Measurements from ENCODE around the gene FCN1. TPM values are rescaled to one million over a fixed set of nuclear protein-coding genes. Genes with fewer than 3 reads are reported as not detected.

FCN1 gene
- total RNA-seq, 1 donor from 2014 or later, result not detected

DNA sequence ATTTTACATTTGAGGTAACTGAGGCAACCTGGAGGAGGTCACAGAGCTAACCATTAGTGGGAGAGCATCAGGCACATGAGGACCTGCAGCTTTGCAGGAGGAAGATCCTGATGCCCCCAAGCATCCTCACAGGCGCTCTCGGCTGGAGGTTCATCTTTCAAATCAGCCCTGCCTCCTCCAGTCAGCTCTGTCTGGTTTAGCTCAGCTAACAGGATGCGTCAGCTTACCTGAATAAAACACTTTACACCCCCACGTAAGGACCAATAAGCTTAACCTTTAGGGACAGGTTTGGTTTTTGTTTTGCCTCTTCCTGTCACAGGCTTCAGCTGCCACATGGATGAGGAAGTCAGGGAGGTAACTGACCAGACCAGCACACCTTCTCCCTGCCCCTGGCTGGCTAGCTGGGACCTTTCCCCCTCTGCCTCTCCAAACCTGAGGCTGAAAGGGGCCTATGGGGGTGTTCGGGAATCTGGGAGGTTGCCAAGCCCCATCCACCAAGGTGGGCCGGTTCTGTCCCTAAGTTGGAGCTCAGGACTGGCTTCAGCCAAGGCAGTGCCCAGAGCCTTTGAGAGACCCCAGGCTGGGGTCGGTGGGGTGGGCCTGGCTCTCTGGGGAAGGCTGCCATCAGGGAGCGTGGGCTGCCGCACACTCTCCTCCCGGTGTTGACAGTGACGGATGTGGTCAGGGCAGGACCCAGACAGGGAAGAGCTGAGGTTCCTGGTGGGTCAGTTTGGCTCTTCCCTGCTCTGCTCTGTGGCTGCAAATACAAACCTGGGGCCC, 20.0 kb upstream of the FCN1 start:
- no peak overlapping the region for H3K27ac Mint-ChIP-seq
- H3K27me3 Mint-ChIP-seq, result peaks cover 56% of the 10 kb centered on the region
- H3K4me1 Mint-ChIP-seq (ENCODE audit: unreplicated experiment), result peaks cover 25% of the 10 kb centered on the region
- H3K4me3 Mint-ChIP-seq, result no peak overlapping the region
- DNase-seq (ENCODE audit: extremely low spot score, unreplicated experiment), result no peak
- no peaks in the 10 kb centered on the region for H3K9me3 Mint-ChIP-seq
- H3K36me3 Mint-ChIP-seq, result no peaks in the 10 kb centered on the region
- TF ChIP-seq, protein P1, sequence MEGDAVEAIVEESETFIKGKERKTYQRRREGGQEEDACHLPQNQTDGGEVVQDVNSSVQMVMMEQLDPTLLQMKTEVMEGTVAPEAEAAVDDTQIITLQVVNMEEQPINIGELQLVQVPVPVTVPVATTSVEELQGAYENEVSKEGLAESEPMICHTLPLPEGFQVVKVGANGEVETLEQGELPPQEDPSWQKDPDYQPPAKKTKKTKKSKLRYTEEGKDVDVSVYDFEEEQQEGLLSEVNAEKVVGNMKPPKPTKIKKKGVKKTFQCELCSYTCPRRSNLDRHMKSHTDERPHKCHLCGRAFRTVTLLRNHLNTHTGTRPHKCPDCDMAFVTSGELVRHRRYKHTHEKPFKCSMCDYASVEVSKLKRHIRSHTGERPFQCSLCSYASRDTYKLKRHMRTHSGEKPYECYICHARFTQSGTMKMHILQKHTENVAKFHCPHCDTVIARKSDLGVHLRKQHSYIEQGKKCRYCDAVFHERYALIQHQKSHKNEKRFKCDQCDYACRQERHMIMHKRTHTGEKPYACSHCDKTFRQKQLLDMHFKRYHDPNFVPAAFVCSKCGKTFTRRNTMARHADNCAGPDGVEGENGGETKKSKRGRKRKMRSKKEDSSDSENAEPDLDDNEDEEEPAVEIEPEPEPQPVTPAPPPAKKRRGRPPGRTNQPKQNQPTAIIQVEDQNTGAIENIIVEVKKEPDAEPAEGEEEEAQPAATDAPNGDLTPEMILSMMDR (conservative IDR thresholded peaks at IDR 0.05), result no peak

DNA sequence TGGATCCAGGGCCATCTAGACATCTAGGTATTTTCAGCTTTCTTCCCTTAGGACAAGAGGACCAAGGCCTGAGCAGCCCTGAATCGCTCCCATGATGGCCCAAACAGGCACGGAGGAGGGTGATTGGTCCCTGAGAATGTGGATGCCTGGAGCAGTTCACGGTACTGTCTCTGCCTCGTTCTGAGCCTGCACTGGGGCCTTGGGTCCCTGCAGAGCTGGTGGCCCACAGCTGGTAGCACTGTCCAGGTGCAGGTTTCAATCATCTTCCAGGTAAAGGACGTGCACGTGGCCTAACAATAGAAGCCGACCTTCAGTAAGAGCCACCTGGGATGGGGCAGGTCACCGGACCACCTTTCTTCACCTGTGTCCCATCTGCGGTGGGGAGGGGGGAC, 19.4 kb upstream of the FCN1 start:
- H3K36me3 Mint-ChIP-seq, result no peaks in the 10 kb centered on the region
- H3K4me3 Mint-ChIP-seq, result no peak overlapping the region
- H3K9me3 Mint-ChIP-seq, result no peaks in the 10 kb centered on the region
- DNase-seq (ENCODE audit: extremely low spot score, unreplicated experiment), result no peak
- H3K27me3 Mint-ChIP-seq, result peaks cover 53% of the 10 kb centered on the region
- H3K4me1 Mint-ChIP-seq (ENCODE audit: unreplicated experiment), result peaks cover 19% of the 10 kb centered on the region
- no peak overlapping the region for H3K27ac Mint-ChIP-seq
- TF ChIP-seq, protein P1 (conservative IDR thresholded peaks at IDR 0.05), result no peak

DNA sequence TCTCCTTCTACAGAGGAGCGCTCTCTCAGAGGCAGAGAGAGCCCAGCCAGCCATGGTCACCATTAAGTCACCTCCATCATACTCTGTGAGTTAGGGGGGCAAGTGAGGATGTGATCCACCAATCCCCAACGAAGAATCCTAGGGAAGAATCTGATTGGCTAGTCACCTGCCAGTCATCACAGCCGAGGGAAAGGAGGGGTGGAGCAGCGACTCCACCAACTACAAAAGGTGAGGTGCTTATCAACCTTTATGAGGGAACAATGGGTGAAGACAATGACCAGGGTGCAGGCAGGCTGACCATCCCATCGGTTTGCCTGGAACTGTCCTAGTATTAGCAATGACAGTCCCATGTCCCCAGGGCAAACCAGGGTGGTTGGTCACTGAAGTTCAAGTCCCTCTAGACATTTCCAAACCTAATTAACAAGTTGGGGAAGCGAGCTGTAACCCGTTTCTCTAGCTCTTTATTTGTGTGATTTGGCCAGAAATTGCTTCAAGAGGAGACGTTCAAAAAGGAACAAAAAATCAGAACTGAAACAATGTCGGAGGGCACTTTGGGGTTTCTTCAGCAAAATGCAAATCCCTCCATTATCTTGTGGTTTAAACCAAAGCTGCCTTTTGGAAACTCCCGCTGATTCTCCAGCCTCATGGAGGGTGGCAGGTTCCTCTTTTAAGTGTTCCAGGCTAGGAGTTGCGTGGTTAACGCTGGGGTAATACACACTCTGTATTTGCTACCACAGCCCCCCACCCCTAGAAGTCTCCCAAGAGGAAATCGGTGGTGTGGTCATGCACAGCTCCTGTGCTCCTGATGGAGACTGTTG, 18.8 kb upstream of the FCN1 start:
- Mint-ChIP-seq H3K36me3 (no peaks in the 10 kb centered on the region), H3K4me3 (no peak overlapping the region), H3K27me3 (peaks cover 52% of the 10 kb centered on the region), H3K9me3 (no peaks in the 10 kb centered on the region), H3K27ac (no peak overlapping the region), H3K4me1 (ENCODE audit: unreplicated experiment) (peaks cover 16% of the 10 kb centered on the region)
- TF ChIP-seq, protein P1 (conservative IDR thresholded peaks at IDR 0.05), result no peak
- DNase-seq (ENCODE audit: extremely low spot score, unreplicated experiment), result no peak

DNA sequence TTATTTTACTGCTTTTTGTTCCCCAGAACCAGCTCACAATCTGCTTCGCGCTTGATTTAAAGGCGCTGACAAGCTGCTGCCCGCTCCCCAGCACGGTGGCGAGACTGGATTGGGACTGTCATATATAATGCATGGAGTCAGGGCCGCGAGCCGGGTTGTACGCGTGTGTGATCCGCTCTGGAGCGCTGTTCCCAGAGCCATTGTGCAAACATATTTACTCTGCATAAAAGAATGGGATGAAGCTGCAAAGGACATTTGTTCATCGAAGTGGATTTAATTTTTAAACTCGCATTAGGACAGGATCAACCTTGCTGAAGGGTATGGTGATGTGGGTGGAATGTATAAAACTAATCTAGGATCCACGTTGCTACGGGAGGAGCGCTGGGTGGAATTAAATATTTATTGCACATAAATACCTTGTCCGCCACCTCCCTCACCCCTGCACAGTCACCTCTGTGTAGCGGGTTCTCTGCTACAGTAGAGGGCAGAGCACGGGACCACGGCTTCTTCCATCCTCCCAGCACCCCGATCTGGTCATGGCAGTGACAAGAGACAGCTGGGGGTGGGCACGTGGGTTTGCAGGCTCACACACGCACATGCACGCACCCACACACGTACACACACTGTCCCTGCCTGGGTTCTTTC, 18.1 kb upstream of the FCN1 start:
- Mint-ChIP-seq H3K4me1 (ENCODE audit: unreplicated experiment) (peaks cover 16% of the 10 kb centered on the region), H3K36me3 (no peaks in the 10 kb centered on the region), H3K27me3 (peaks cover 48% of the 10 kb centered on the region), H3K27ac (no peak overlapping the region), H3K9me3 (no peaks in the 10 kb centered on the region), H3K4me3 (peak overlapping the region; percentile 20)
- DNase-seq (ENCODE audit: extremely low spot score, unreplicated experiment), result no peak
- TF ChIP-seq, protein P1 (conservative IDR thresholded peaks at IDR 0.05), result no peak

DNA sequence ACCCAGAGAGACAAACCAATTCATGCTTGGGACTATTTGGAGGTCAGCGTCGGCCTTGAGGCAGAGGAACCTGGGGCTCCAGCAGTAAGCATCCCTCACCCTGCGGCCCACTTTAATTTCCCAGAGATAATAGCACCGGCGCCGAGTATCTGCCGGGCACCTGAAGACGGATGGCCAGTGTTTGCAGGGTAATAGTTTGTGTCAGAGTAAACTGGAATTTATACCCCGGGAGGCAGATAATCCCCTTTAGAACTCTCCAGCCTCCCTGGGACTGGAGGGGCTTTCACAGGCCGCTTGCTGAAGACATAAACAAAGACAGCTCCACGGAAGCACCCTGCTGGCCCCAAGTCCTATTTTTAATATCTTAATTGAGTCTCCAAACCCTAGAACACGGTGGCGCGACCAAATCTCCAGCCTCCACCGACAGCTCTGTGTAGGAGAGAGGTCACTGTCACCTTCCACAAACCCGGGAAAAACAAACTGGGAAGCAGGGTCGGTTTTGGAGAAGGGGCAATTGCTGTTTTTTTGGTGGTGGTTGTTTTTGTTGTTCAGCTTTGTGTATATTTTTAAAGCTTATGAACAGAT, 17.4 kb upstream of the FCN1 start:
- peak overlapping the region; percentile 13 for H3K27ac Mint-ChIP-seq
- peaks cover 51% of the 10 kb centered on the region for H3K27me3 Mint-ChIP-seq

More for the DNA sequence above, 17.4 kb upstream of the FCN1 start:
- Mint-ChIP-seq H3K9me3 (no peaks in the 10 kb centered on the region), H3K4me3 (no peak overlapping the region), H3K4me1 (ENCODE audit: unreplicated experiment) (peaks cover 16% of the 10 kb centered on the region), H3K36me3 (no peaks in the 10 kb centered on the region)
- TF ChIP-seq, protein P1 (conservative IDR thresholded peaks at IDR 0.05), result no peak
- DNase-seq (ENCODE audit: extremely low spot score, unreplicated experiment), result no peak
